ENCODE measurements around the gene DDX59.

Gene DDX59

GRCh38 chr1:200629876-200630514 lies 39.7 kb downstream of the DDX59 start:
- DNase-seq (ENCODE audit: low spot score) = no peak

- DNase-seq (ENCODE audit: low spot score) = peak; percentile 62
Measured at GRCh38 chr1:200628223-200628881, 41.4 kb downstream of the DDX59 start.

GRCh38 chr1:200627575-200628222 lies 42.0 kb downstream of the DDX59 start:
- DNase-seq (ENCODE audit: low spot score) = no peak

GRCh38 chr1:200626853-200627534 lies 42.7 kb downstream of the DDX59 start:
- DNase-seq (ENCODE audit: low spot score) = no peak

- peak; percentile 68 for DNase-seq (ENCODE audit: low spot score)
Measured at GRCh38 chr1:200625381-200625824, 44.3 kb downstream of the DDX59 start.

- DNase-seq (ENCODE audit: low spot score) = peak; percentile 11
Measured at GRCh38 chr1:200624679-200625335, 44.9 kb downstream of the DDX59 start.

- peak; percentile 94 for DNase-seq (ENCODE audit: low spot score)
Measured at GRCh38 chr1:200620273-200621131, 49.2 kb downstream of the DDX59 start, which contains the start of gene KIF14. Gene KIF14 (minus strand): TSS chr1:200620751. CDS start chr1:200618723, 2,028 bp downstream.

GRCh38 chr1:200619894-200620272 lies 49.8 kb downstream of the DDX59 start:
- DNase-seq (ENCODE audit: low spot score) = no peak

GRCh38 chr1:200610846-200611245 lies 58.9 kb downstream of the DDX59 start:
- DNase-seq (ENCODE audit: low spot score) = no peak

- no peak for DNase-seq (ENCODE audit: low spot score)
Measured at GRCh38 chr1:200602632-200603031, 67.1 kb downstream of the DDX59 start.

All from activated CD4-positive, alpha-beta T cell treated with anti-CD3 and anti-CD28 coated beads, Interleukin-2, Interleukin-4, amounts not matched to agents 100 ng/mL and 50 ng/mL, durations not matched to agents 16 hours and 8 hours (primary cell).